HFFc6 (cell line): ENCODE measurements around the gene PDGFRB. TPM values are rescaled to one million over a fixed set of nuclear protein-coding genes. Genes with fewer than 3 reads are reported as not detected.
A peak's percentile ranks its signal among the peaks of the same experiment; 100 is the strongest.

Source experiments
- DNase-seq: peaks from one replicate; pipeline ENCODE4 v3.0.0-alpha.2; 2018
- H3K27ac Mint-ChIP-seq: 2 replicates; pipeline ENCODE4 v1.8.0; 2020; ENCODE audit warnings: mild to moderate bottlenecking, mixed read lengths
- H3K27me3 Mint-ChIP-seq: 2 replicates; pipeline ENCODE4 v1.8.0; 2021; ENCODE audit warnings: mild to moderate bottlenecking, moderate library complexity, mixed read lengths; ENCODE audit not compliant: insufficient read depth
- H3K36me3 Mint-ChIP-seq: 2 replicates; pipeline ENCODE4 v1.8.0; 2021; ENCODE audit warnings: low read depth, mixed read lengths
- H3K4me1 Mint-ChIP-seq: 2 replicates; pipeline ENCODE4 v1.8.0; 2020; ENCODE audit warnings: low read depth, mixed read lengths
- H3K4me3 Mint-ChIP-seq: 2 replicates; pipeline ENCODE4 v1.8.0; 2020; ENCODE audit warnings: mild to moderate bottlenecking, moderate library complexity, mixed read lengths
- H3K9me3 Mint-ChIP-seq: 2 replicates; pipeline ENCODE4 v1.8.0; 2020; ENCODE audit warnings: mild to moderate bottlenecking, mixed read lengths
- total RNA-seq, 6 experiments: library from RNA; stranded (reverse); fragmentation: NEBNext Ultra II Directional; extraction: Animal tissue kit (Norgen Biotek cat#: 25700); gene quantifications; 2 replicates in 1 of 6; 3 replicates in 5 of 6; pipeline ENCODE4 v1.2.3, GENCODE V29; 2021
- TF ChIP-seq, protein P1 (sequence below): fragments of 200-600 bp; sonication (generic); IDR thresholded peaks from 2 replicates; pipeline ENCODE4 v1.5.0; 2021; ENCODE audit warnings: antibody characterized with exemption, mild to moderate bottlenecking

Gene PDGFRB
- total RNA-seq, 6 experiments from 2014 or later, result 137 to 208 (median 180) TPM

DNA sequence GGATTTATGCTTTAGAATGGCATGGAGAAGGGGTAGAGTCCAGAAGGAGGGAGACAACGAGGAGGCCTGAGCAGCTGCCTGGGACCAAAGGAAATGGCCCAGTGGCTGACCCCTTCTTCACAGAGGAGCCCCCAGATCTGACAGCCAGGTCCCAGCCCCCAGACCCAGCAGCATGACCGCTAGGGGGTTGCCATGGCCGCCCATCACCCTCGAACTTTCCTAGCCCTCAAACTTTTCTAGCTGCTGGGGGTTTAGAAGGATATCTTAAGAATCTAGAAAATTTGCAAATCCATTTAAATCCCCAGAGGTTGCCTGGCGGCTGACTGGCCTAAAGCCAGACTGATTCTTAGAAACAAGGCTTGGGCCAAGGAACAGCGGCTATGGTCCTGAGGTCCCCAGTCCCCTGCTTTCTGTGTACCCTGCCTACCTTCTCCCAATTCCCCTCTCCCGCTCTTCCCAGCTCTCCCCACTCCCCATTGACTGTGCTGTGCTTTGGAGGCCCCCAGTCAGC, 972 bp downstream of the PDGFRB start:
- H3K36me3 Mint-ChIP-seq, result peaks cover 24% of the 10 kb centered on the region
- H3K9me3 Mint-ChIP-seq, result no peaks in the 10 kb centered on the region
- peaks cover 5% of the 10 kb centered on the region; the same call in 1 of the 2 replicates for H3K27me3 Mint-ChIP-seq
- no peak for DNase-seq
- H3K4me3 Mint-ChIP-seq, result peak overlapping the region; percentile 94
- TF ChIP-seq, protein P1, sequence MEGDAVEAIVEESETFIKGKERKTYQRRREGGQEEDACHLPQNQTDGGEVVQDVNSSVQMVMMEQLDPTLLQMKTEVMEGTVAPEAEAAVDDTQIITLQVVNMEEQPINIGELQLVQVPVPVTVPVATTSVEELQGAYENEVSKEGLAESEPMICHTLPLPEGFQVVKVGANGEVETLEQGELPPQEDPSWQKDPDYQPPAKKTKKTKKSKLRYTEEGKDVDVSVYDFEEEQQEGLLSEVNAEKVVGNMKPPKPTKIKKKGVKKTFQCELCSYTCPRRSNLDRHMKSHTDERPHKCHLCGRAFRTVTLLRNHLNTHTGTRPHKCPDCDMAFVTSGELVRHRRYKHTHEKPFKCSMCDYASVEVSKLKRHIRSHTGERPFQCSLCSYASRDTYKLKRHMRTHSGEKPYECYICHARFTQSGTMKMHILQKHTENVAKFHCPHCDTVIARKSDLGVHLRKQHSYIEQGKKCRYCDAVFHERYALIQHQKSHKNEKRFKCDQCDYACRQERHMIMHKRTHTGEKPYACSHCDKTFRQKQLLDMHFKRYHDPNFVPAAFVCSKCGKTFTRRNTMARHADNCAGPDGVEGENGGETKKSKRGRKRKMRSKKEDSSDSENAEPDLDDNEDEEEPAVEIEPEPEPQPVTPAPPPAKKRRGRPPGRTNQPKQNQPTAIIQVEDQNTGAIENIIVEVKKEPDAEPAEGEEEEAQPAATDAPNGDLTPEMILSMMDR, result no peak; the same call in 1 of the 2 replicates
- peaks cover 74% of the 10 kb centered on the region for H3K4me1 Mint-ChIP-seq
- H3K27ac Mint-ChIP-seq, result peak overlapping the region; percentile 85

DNA sequence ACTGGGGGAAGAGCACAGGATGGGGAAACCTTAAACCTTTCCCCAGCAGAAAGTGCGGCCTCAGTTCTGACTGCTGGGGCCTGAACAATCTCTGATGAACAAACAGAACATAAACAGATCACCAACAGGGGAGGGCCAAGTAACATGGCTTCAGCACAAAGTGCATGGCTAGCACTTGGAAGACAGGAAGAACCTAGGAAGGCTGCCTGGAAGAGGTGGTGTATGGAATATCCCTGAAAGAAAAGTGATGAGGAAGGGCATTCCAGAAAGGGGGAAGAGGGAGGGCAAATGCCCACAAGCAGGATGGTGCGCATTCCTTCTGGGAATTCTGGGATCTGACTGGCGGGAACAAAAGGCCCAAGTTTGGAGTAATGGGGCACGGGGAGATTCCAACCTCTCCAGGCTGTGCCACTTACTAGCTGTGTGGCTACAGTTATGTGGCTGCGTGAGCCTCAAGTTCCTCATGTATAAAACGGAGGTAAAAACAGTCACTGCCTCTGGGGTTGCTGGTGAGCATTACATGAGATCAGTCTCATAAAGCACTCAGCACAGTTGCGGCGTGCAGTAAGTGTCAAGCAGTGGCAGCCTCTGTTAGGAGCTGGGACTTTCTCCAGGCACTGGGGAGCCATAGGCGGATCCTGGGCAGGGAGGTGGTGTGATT, 1.6 kb downstream of the PDGFRB start:
- peak overlapping the region; percentile 85 for H3K27ac Mint-ChIP-seq
- H3K9me3 Mint-ChIP-seq, result no peaks in the 10 kb centered on the region
- peak; percentile 85 for DNase-seq
- TF ChIP-seq, protein P1, result no peak; the same call in 1 of the 2 replicates
- peaks cover 78% of the 10 kb centered on the region for H3K4me1 Mint-ChIP-seq
- H3K36me3 Mint-ChIP-seq, result peaks cover 25% of the 10 kb centered on the region
- H3K4me3 Mint-ChIP-seq, result peak overlapping the region; percentile 94
- peaks cover 5% of the 10 kb centered on the region; the same call in 1 of the 2 replicates for H3K27me3 Mint-ChIP-seq

DNA sequence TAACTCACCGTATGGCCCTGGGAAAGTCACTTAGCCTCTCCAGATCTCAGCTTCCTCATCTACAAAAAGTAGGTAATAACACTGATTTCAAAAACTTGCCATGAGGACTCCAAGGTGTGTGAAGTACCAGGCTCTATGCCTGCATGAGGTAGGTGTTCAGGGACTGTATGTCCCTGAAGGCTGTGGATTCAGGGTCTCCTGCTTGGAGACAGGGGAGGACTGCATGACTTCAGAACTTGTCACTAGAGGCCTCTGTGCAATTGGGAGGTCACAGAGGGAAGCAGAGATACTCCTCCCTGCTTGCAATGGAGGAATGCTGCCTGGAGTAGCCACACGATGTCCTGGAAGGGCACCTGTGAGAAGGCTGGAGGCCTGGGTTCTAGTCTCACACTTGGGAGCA, 2.2 kb downstream of the PDGFRB start:
- TF ChIP-seq, protein P1, result no peak
- peaks cover 31% of the 10 kb centered on the region for H3K36me3 Mint-ChIP-seq
- H3K9me3 Mint-ChIP-seq, result no peaks in the 10 kb centered on the region
- H3K4me3 Mint-ChIP-seq, result peak overlapping the region; percentile 94
- peaks cover 5% of the 10 kb centered on the region; the same call in 1 of the 2 replicates for H3K27me3 Mint-ChIP-seq
- peaks cover 78% of the 10 kb centered on the region for H3K4me1 Mint-ChIP-seq
- no peak for DNase-seq
- peak overlapping the region; percentile 85 for H3K27ac Mint-ChIP-seq

DNA sequence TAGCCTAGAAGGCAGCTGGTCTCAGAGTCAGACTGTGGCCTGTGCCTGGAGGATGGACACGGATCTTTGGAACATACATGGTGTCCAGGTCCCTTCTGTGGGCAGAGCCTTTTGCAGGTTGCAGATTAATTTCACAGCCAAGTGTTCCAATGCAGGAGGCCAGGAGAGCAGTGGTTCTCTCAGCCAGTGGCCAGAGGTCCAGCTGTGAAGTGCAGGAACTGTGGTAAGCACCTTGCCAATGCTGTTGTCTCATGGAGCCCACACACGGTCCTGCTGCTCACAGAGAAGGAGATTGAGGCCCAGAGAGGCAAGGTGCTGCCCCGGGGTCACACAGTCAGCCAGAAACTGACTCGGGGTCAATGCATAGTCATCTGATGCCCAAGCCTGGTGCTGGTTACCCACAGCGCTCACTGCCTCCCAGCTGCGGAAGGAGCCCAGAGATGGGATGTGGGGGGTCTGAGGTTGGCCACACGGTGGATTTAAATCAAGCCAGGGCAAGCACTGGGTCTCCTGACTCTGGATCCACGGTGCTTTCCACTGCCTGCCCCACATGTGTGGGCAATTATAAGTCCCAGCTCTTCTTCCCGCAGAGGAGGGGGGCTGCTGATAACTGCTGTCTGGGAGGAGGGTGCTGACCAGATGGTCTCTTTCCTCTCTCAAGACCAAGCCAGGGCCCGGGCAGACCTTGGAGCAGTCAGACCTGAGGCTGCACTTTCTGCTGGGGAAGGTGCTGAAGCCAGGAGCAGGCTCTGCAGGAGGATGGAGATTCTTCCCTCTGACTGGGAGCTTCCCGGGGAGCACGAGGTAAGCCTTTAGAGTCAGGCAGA, 2.8 kb downstream of the PDGFRB start:
- no peaks in the 10 kb centered on the region for H3K9me3 Mint-ChIP-seq
- peak; percentile 36 for DNase-seq
- H3K4me1 Mint-ChIP-seq, result peaks cover 78% of the 10 kb centered on the region
- H3K36me3 Mint-ChIP-seq, result peaks cover 34% of the 10 kb centered on the region
- H3K27ac Mint-ChIP-seq, result peak overlapping the region; percentile 85
- TF ChIP-seq, protein P1, result no peak
- H3K4me3 Mint-ChIP-seq, result peak overlapping the region; percentile 94
- peaks cover 8% of the 10 kb centered on the region for H3K27me3 Mint-ChIP-seq

DNA sequence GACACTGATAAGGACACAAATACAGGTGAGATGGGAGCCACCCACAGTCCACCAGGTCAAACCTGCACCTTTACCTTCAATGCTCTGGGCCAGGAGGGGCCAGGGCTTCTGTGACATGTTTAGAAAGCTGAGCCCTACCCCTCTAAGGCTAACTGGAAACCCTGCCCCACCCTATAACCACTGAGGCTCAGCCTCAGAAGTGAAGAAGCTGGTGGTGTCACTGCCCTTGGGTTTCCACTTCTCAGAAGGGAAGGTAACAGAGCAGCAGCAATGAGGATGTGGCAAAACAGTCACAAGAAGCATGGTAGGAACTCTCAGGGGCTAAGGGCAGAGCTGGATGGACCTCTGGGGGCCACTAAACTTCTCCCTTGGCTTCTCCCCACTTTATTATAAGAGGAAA, 6.0 kb downstream of the PDGFRB start:
- TF ChIP-seq, protein P1, result no peak

More for the DNA sequence above, 6.0 kb downstream of the PDGFRB start:
- H3K4me3 Mint-ChIP-seq, result peak overlapping the region; percentile 22; the same call in 1 of the 2 replicates
- no peaks in the 10 kb centered on the region for H3K9me3 Mint-ChIP-seq
- H3K27me3 Mint-ChIP-seq, result peaks cover 4% of the 10 kb centered on the region
- no peak for DNase-seq
- H3K36me3 Mint-ChIP-seq, result peaks cover 39% of the 10 kb centered on the region
- peaks cover 85% of the 10 kb centered on the region for H3K4me1 Mint-ChIP-seq
- H3K27ac Mint-ChIP-seq, result peak overlapping the region; percentile 68; the same call in 1 of the 2 replicates
